Right ventricle myocardium inferior (tissue), 1 donor: ENCODE measurements around the gene RAB5B. TPM values are rescaled to one million over a fixed set of nuclear protein-coding genes. Genes with fewer than 3 reads are reported as not detected.

Experiments
- ATAC-seq: fragments of 200-7000 bp; cut with Tn5 transposase; one replicate; pipeline ENCODE4 v1.9.1; 2020; ENCODE audit warnings: mild to moderate bottlenecking, moderate library complexity
- DNase-seq: peaks from one replicate; pipeline ENCODE4 v3.0.0; 2021; ENCODE audit errors: missing footprints
- intact Hi-C: fragments of 100-400 bp; cut with DNase I; formaldehyde crosslinking; loops from one replicate; pipeline ENCODE4 v1.11.0; 2022
- total RNA-seq: library from RNA; stranded (reverse); fragmentation: NEBNext Ultra II Directional; extraction: Animal tissue kit (Norgen Biotek cat#: 25700); gene quantifications from one replicate; pipeline ENCODE4 v1.2.1, GENCODE V29; 2021
- donor health status: DM: no; HTN: yes; CAD: no; lungs with severe emphysema.

The RAB5B gene
- total RNA-seq, 1 donor from 2014 or later = 113 TPM

DNA sequence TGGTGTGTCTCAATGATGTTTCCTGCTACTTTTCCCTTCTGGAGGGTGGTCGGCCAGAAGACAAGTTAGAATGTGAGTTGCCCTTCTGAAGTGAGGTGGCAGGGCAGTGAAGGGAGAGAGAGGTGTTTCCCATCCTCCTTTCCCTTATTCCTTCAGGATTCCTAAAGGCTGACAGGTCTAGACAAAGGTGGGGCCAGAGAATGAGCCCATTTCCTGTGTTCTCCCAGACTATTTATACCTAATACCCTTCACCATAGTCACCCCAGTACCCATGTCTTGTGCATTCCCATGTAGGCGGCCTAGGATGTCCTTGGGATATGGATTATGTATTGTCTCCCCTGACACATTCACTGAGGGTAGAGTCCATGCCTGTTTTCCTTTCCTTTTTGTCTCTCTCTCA is 35.9 kb upstream of the RAB5B start:
- DNase-seq (no peak), ATAC-seq (no peak)
- intact Hi-C loops = no loop called here

GRCh38 chr12:55938826-55939501 is 34.9 kb upstream of the RAB5B start:
- intact Hi-C loops = no loop called here
- DNase-seq = no peak
- no peak for ATAC-seq

GRCh38 chr12:55940065-55940732 is 33.7 kb upstream of the RAB5B start:
- DNase-seq = peak; percentile 90
- ATAC-seq = peak; percentile 94
- intact Hi-C loops = loop anchor here (1.0 kb wide), 1 partner anchor 200 kb away; no protein-coding TSS in a partner anchor

DNA sequence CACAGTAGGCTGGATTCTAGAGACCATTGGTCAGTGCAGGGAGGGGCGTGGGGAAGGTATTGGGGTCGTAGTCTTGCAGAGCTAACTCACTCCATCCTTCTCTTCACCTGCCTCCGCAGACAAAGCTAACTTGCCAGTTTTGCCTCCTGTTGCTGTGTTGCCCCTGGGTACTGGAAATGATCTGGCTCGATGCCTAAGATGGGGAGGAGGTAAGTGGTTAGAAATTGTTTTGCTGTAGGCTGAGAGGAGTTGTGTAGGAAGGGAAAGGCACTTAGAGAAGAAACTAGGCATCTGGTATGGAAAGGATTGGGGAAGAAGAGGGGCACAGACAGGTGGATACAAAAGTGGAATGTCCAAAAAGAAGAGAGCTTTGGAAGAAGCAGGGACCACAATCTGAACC is 31.8 kb upstream of the RAB5B start:
- DNase-seq (no peak), ATAC-seq (no peak)
- intact Hi-C loops = no loop called here

DNA sequence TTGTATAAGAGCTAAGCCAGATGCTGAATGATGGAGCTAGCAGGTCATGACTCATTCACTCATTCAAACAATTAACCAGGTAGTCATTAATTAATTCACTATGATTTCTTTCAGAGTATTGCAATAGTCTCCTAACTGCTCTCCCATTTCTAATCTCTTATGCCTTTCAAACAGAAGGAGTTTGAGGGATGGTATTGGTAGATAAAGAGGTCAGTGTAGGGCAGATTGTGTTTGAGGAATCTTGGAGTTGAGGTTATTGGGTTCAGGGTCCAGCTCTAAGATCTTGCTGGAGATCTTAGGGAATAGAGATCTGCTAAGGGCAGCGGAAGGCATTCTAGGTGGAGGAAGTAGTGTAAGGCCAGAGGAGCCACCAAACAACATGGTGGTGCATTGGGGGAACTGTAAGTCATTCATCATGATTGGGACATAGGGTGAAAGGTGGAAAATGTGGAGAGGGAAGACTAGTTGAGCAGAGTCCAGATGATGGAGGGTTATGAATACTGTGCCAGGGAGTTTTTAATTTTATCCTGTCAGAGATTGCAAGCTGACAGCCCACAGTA is 31.2 kb upstream of the RAB5B start:
- ATAC-seq = no peak
- no peak for DNase-seq
- intact Hi-C loops = no loop called here

GRCh38 chr12:55946553-55946952 is 27.3 kb upstream of the RAB5B start:
- DNase-seq (no peak), ATAC-seq (no peak)
- intact Hi-C loops = no loop called here

- intact Hi-C loops = no loop called here
- ATAC-seq (peak; percentile 35), DNase-seq (no peak)
Observed at GRCh38 chr12:55955344-55955743, 18.5 kb upstream of the RAB5B start.

DNA sequence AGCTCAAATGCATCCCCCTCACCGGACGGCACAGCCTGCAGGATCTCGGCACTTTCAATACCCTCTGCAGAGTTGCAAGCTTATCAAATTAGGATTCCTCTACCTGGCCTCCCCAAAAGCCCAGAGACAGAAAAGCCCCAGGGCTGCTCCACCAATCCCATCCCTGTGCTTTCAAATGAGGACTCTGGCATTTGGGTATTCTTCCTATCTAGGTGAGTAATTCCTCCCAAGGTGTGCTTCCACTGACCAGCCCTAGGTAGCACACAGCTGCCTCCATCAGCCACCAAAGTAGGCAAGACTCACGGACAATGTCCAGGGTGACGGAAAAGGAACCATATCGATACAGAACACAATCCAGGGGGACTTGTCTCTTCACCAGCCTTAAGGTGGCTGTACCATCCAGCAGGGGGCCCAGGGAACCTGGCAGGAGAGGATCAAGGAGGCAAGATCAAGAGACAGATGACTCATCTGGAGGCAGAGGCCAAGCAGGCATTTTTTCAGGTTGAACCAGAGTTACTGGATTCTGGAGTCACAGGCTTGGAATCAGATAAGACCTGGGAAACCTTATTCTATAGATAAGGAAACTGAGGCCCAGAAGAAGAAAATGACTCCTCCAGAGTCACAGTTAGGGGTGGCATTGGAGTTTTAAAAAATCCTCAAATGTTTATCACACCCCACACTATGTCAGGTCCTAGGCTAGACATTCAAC is 17.9 kb upstream of the RAB5B start:
- ATAC-seq (no peak), DNase-seq (no peak)
- intact Hi-C loops = no loop called here

- intact Hi-C loops = no loop called here
- ATAC-seq (no peak), DNase-seq (no peak)
Observed at GRCh38 chr12:55957106-55957859, 16.6 kb upstream of the RAB5B start.

DNA sequence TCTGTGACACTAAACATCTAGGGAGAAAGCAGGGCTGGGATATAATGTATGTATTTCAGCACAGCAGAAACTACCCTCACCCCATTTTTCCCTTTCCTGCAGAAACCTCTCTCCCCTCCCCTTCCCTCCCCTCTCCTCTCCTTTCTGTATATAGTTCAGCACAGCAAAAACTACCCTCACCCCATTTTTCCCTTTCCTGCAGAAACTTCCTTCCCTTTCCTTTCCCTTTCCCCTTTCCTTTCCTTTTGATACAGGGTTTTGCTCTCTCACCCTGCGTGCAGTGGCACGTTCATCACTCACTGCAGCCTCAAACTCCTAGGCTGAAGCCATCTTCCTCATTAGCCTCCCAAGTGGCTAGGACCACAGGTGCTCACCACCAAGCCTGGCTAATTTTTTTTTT is 10.1 kb upstream of the RAB5B start:
- ATAC-seq (no peak), DNase-seq (no peak)
- intact Hi-C loops = no loop called here

DNA sequence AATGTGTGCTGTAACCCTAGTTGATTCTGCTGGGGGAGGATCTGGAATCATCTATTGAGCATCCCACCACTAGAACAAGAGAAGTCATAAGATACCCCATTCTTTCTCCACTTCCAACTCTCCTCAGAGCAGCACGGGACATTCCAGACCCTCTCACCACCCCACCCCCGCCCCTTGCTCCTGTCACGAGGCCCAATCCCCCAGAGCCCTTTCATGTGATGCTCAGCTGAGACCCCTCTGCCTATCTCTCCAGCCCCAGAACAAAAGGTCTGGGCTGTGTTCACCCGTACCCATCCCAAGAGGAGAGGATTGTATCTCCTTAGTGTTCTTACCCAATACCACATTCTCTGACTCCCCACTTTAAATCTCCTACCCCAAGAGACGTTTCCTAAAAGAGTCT is 8.6 kb upstream of the RAB5B start:
- DNase-seq (no peak), ATAC-seq (no peak)
- intact Hi-C loops = no loop called here

DNA sequence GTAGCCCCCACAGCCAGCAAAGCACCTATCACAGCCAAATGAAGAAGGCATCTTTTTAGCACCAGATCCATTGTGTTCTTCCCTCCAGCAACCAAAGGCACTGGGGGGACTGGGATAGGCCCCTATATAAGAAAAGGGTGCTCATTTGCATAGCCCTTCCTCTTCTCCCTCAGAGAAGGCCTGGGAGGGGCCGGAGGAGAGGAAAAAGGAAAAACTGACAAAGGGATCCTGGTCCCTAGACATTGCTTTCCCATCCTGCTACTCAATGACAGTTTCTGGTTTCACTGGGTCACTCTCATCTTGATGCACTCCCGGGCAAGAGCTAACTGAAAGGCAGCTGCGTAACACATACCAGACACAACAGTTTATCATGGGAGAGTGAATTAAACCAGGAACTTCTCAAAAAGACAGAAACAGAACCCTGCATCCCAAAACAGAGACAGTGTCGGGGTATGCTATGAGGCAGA is 7.9 kb upstream of the RAB5B start, which contains the start of gene PMEL:
TSS of gene PMEL (minus strand) at position 102 of the 467 bp plus-strand sequence. CDS start at position 71, 31 bp downstream.
- intact Hi-C loops = loop anchor here (2.0 kb wide), 1 partner anchor 33 kb away; no protein-coding TSS in a partner anchor
- ATAC-seq = peak; percentile 6

DNA sequence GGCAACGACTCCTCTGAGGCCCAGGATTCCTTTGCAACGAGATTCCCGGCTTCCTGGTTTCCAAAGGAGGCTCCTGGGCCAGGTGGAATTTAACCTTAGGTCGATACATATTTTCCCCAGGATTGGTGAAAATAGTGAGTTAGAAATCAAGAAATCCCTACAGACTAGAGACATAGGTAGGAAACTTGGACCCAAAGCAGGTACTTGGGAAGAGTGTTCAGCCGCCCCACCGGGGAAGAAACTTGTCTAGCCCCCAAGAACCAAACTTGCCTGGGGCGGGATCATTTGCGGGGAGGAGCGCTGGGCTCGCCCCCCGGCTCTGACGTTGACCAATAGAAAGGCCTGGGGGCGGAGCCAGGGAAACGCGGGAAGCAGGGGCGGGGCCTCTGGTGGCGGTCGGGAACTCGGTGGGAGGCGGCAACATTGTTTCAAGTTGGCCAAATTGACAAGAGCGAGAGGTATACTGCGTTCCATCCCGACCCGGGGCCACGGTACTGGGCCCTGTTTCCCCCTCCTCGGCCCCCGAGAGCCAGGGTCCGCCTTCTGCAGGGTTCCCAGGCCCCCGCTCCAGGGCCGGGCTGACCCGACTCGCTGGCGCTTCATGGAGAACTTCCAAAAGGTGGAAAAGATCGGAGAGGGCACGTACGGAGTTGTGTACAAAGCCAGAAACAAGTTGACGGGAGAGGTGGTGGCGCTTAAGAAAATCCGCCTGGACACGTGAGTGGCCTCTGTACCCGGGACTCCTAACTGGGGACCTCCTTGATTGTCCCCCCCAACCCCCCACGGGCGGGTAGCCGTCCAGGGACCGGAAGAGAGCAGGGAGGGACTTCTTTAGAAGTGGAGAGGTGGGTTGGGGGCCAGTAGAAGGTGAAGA is 7.2 kb upstream of the RAB5B start, which contains the start of gene CDK2:
TSS of gene CDK2 (plus strand) at position 423 of the 874 bp plus-strand sequence. CDS start at position 602, 179 bp downstream.
- DNase-seq (peak; percentile 95), ATAC-seq (peak; percentile 95)
- intact Hi-C loops = loop anchor here (2.0 kb wide), 1 partner anchor 34 kb away; no protein-coding TSS in a partner anchor

More for the DNA sequence above, 7.9 kb upstream of the RAB5B start, which contains the start of gene PMEL:
- DNase-seq = no peak

DNA sequence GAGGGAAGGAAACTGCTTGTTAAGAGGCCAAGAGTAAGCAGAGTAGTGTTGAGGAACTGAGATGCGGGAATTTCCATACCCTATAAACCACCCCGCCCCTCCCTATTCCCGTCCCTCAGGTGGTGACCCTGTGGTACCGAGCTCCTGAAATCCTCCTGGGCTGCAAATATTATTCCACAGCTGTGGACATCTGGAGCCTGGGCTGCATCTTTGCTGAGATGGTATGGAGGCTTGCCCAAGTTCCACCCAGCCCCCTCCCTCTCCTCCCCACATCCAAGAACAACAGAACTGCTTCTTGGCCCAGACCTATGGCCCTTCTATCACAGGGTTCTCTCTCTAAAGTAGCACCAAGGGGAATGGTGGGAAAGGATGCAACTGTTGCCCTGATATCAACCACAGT is 4.5 kb upstream of the RAB5B start:
- ATAC-seq (no peak), DNase-seq (no peak)
- intact Hi-C loops = no loop called here

GRCh38 chr12:55970775-55971174 is 3.1 kb upstream of the RAB5B start:
- ATAC-seq (no peak), DNase-seq (no peak)
- intact Hi-C loops = no loop called here

DNA sequence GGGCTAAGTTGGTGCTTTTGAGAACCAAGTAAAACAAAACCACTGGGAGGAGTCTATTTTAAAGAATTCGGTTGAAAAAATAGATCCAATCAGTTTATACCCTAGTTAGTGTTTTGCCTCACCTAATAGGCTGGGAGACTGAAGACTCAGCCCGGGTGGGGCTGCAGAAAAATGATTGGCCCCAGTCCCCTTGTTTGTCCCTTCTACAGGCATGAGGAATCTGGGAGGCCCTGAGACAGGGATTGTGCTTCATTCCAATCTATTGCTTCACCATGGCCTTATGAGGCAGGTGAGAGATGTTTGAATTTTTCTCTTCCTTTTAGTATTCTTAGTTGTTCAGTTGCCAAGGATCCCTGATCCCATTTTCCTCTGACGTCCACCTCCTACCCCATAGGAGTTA is 1.8 kb upstream of the RAB5B start:
- ATAC-seq (no peak), DNase-seq (no peak)
- intact Hi-C loops = loop anchor here (2.0 kb wide), 1 partner anchor 45 kb away; the partner anchor contains the start of gene PYM1

- intact Hi-C loops = loop anchor here (2.0 kb wide), 1 partner anchor 46 kb away; the partner anchor contains the start of gene PYM1
- DNase-seq (no peak), ATAC-seq (no peak)
Observed at GRCh38 chr12:55972456-55972855, 1.4 kb upstream of the RAB5B start.
